Measurements from ENCODE around the gene GNB1L.

The GNB1L gene

DNA sequence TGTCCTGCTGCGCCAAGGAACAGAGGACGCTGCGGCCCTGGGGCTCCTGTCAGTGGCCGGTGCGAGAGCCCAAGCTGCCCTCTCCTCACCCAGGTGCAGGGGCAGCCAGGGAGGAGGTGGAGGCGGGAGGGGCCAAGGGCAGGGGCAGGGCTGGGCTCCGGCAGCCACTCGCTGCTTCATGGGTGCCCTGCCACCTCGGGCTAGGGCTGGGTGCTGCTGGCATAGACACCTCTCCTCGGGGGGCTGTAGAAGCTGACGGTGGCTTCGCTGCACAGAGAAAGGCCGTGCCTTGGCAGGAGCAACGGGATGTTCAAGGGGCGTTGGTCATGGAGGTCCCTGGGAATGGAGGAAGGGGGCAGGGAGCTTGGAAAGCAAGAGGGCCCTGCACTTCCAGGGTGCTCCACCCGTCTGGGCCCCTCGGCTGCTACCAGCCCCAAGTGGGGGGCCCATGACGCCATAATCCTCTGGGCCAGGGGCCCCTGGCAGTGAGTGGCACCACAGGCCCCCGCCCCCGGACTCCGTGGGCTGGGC, 95.7 kb downstream of the GNB1L start:
- no peak for DNase-seq

GRCh38 chr22:19757985-19758895, 96.4 kb downstream of the GNB1L start:
- no peak for DNase-seq

GRCh38 chr22:19757140-19757984, 97.3 kb downstream of the GNB1L start:
- no peak for DNase-seq

GRCh38 chr22:19756288-19757128, 98.2 kb downstream of the GNB1L start:
- DNase-seq, result peak; percentile 39

- DNase-seq, result no peak
Observed at GRCh38 chr22:19755722-19756287, 98.9 kb downstream of the GNB1L start.

- DNase-seq, result no peak
Observed at GRCh38 chr22:19755145-19755710, 99.4 kb downstream of the GNB1L start.

GRCh38 chr22:19754701-19755144, 100.0 kb downstream of the GNB1L start:
- no peak for DNase-seq

DNA sequence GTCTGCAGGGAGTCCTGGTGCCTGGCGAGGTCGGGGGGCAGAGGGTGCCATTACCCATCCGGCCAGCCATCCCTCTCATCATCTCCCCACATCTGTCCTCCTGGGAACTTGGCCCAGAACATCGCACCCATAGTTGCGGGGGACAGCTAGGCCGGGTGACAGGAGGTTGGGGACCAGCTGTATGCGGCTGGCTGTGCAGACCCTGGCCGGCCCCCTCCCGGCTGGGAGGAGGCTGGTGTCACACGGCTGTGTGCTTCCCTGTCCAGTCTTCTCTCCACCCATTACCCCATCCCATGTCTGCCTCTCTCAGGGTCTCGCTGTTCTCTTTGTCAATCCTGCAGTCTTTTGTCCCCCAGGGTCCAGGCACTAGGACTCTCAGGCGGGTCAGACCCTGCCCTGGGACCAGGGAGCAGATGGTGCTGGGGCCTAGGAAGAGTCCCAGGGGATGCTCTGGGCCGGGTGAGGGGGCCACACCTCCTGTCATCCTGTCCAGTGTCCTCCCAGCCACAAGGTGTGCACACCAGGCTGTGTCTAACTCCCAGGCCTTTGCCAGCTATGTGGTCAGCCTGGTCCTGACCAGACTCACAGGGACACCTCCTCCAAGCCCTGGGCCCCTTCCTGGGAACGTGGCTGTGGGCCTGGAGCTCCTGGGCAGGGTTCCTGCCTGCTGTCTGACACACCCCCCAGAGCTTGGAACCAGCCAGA, 100.5 kb downstream of the GNB1L start:
- DNase-seq, result no peak

GRCh38 chr22:19753090-19753842, 101.4 kb downstream of the GNB1L start:
- DNase-seq, result no peak

DNA sequence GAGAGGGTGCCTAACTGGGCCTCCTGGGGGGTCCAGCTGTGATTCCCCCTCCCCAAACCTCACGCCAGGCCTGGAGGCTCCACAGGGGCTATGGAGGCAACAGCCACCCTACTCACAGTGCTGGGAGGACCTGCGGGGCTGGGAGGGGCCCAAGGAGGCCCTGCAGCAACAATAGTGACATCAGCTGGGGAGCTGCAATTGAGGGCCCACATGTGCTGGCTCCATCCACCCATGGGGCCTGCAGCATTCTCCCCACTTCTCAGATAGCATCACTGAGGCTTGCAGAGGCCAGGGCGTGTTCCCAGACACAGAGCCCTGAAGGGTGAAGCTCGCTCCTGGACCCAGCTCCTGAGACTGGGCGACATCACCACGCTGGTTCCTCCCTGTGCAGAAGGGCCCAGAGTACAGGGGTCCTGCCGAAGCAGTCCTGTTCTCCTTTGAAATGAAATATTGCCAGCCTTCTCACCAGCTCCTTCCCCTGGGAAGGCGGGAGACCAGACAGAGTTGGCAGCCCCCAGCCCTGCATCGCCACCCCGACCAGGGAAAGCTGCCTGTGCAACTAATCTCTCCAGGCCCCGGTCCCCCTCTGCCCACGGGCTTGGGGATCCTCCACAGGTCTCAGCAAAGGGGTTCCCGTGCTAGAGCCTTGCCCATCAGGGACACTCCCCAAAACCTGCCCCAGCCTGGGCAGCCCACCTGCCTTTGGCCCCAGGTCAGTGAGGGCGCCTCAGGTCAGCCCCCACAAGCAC, 103.0 kb downstream of the GNB1L start:
- DNase-seq, result no peak

DNA sequence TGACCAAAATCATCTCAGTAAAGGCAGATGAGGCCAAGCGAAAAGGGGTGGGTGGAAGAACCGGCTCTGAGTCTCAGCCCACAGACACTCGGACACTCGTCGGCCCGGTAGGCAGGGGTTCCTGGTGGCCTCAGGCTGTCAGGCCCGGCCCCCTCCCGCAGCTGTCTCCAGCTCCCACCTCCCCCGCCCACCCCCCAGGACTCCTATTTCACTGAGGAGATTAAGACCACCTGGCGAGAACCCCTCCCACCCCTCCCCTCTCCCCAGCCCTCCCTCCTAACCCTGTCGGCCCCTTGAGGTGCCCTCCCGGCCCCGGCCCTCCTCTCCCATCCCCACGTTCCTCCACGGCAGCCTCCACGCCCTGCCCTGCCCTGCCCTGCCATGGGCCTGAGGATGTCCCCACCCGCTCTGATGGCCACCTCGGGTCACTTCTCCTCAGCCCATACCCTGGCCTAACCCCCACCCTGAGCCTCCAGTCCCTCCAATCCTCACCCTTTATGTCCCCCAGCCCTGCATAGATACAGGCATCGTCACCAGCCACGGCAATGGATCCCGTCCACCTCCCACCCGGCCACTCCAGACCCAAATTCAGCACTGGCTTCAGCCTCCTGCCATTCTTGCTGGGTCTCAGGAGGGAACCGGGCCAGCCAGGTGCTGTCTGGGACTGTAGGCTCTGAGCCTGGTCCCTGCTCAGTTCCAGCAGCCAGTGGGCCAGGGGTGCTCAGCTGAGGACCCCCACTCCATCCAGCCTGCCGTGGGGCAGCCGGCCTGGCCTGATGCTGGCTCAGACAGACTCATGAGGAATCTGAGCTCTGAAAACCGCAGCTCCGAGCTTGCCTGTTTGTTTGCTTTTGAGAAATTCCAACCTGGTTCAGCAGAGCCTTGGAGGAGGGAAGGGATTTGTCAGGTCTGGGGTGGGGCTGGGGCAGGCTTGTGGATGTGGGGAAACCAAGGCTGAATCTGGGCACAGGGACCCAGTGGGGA, 103.9 kb downstream of the GNB1L start:
- DNase-seq, result no peak

DNA sequence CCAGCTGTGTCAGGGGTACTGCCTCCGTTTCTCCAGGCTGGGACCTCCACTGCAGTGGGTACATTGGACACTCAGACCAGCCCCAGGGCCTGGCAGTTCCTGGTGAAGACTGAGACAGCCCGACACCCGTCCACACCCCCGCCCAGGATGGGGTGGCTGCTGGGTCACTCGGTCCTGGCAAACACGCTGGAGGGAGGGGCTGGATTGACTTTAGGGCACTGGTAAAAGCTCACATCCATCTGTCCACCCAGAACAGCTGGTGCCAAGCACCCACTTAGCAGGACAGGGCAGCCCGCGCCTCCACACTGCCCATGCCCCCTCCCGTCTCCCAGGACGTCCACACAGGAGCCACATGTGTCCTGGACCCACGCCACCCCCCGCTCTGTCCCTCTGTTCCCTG, 104.8 kb downstream of the GNB1L start:
- DNase-seq, result no peak

DNA sequence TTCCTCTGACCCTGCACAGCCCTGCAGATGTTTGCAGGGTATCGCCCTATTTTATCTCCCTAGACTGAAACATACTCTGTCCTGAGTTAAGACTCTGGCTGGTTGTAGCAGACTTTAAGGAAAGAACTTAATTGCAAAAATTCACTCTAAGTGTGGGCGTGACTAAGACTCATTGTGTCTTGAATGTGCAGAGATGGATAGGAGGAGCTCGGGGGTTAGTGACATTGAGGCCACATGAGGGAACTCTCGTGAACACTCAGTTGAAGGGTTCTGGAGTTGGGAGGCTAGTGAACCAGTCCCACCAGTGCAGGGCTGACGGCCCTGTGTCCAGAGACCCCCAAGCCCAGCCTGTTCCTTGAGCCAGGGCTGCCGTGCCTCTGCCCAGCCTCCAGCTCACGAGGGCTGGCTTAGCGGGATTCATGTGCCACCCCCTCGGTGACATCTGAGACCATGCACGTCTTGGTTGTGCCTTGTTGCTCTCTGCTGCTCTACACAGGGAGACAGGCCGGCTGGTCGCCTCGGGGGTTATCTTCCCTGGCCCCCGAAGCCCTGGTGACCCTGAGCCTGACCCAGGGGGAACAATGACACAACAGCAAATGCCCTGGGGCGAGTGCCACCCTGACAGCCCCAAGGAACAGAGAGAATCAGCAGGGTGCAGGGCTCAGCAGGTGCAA, 105.5 kb downstream of the GNB1L start:
- no peak for DNase-seq

DNA sequence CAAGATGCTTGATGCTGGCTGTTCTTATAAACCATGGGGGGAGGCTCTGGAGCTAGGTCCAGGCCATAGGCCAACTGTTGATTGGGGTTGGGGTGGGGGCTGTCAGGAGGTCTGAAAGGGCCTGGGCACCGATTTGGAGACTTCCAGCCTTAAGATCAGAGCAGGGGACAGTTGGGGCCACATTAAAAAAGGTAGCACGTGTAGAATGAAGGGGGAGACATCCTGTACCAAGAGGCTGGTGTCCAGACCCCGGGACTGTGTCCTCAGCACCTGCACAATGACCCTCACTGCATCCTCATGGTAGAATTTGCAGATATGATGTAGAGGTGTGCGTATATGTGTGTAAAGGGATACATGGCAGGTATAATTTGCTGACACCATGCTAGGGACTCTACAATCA, 106.5 kb downstream of the GNB1L start:
- no peak for DNase-seq

DNA sequence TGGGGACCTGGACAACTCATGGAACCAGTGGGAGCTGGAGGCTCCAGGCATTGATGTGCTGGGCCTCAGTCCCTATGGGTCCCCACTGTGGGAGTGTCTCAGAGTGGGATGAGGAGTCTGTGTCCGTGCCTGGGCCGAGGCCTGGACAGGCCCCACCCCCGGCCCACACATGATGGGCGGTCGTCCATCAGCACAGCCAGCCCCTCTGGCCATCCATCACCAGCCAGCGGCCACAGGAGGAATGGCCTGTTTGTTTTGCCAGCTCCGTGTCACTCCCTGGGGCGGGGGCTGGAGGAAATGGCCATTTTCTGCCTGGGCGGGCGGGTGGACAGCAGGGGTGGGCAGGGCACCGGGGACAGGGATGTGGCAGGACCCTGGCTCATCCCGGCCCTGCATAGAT, 107.1 kb downstream of the GNB1L start:
- DNase-seq, result no peak

GRCh38 chr22:19746726-19747125, 107.9 kb downstream of the GNB1L start:
- DNase-seq, result no peak

GRCh38 chr22:19745155-19746101, 109.2 kb downstream of the GNB1L start:
- no peak for DNase-seq
